ENCODE measurements around the gene CTXND2.

CTXND2 gene

DNA sequence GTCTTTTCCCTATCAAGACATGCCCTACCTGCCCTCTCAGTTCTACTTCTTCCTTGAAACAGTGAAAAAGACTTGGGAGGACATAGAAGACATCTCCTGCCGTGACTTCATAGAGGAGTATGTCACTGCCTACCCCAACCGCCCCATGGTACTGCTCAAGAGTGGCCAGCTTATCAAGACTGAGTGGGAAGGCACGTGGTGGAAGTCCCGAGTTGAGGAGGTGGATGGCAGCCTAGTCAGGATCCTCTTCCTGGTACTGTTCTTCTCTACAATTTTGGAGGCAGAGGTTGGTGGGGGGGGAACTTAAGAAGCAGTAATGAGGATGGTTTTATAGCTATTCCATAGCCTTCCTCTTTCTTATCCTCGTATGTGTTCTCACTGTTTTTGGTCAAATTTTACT is 57.9 kb downstream of the CTXND2 start:
- Histone ChIP-seq H2AFZ (ENCODE audit: low read depth, low read length) (no peak overlapping the region), H3K9me3 (ENCODE audit: low read length) (no peaks in the 10 kb centered on the region), H3K4me3 (ENCODE audit: low read length) (no peak overlapping the region), H3K27me3 (ENCODE audit: insufficient read depth, low read length) (no peaks in the 10 kb centered on the region), H3K36me3 (ENCODE audit: insufficient read depth, low read length) (peaks cover 87% of the 10 kb centered on the region), H3K4me1 (ENCODE audit: insufficient read depth, low read length) (no peaks in the 10 kb centered on the region)

DNA sequence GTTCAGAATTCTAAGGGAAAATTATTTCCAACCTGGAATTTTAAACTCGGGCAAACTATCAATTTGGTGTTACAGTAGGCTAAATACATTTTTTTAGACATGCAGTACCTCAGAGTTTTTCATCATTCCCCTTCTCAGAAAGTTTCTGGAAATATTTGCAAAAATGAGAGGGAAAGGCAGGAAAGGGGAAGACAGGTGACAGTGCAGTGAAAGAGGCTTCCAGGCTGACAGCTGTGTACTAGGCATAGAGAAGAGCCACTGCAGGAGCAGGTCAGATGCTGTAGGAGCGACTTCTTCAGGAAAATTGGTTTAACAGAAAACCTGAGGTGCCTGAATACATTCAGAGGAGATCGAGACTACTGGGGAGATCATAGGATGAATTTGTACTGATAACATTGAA is 67.8 kb downstream of the CTXND2 start:
- Histone ChIP-seq H3K4me3 (ENCODE audit: low read length) (no peak overlapping the region), H3K27me3 (ENCODE audit: insufficient read depth, low read length) (no peaks in the 10 kb centered on the region), H3K4me1 (ENCODE audit: insufficient read depth, low read length) (no peaks in the 10 kb centered on the region), H3K9me3 (ENCODE audit: low read length) (no peaks in the 10 kb centered on the region), H3K36me3 (ENCODE audit: insufficient read depth, low read length) (peaks cover 79% of the 10 kb centered on the region), H2AFZ (ENCODE audit: low read depth, low read length) (no peak overlapping the region)

DNA sequence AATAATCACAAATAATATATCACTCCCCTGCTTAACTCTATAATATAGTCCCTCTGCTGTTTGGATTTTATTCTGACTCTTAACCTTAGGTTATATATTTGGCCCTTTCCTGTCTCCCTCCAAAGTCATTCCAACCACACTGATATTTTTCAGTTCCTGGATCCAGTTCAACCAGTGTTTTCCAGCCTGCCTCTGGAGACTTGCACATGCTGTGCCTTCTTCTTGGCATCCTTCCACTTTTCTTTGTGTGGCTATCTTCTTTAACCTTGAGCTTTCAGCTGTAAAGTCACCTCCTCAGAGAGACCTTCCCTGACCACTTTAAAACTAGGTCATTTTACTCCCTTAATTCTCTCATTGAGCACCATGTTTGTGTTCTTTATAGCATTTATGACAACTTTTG is 68.3 kb downstream of the CTXND2 start:
- Histone ChIP-seq H3K27me3 (ENCODE audit: insufficient read depth, low read length) (no peaks in the 10 kb centered on the region), H2AFZ (ENCODE audit: low read depth, low read length) (no peak overlapping the region), H3K9me3 (ENCODE audit: low read length) (no peaks in the 10 kb centered on the region), H3K4me1 (ENCODE audit: insufficient read depth, low read length) (no peaks in the 10 kb centered on the region), H3K36me3 (ENCODE audit: insufficient read depth, low read length) (peaks cover 77% of the 10 kb centered on the region), H3K4me3 (ENCODE audit: low read length) (no peak overlapping the region)

DNA sequence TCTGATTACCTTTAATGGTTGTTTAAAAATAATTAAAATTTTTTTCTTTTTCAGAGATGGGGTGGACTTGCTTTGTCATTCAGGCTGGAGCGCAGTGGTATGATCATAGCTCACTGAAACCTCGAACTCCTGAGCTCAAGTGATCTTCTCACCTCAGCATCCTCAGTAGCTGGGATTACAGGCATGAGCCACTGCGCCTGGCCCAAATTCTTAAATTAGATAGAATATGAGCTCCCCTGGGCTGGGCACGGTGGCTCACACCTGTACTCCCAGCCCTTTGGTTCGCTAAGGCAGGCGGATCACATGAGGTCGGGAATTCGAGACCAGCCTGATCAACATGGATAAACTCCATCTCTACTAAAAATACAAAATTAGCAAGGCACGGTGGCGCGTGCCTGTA is 70.7 kb downstream of the CTXND2 start:
- Histone ChIP-seq H2AFZ (ENCODE audit: low read depth, low read length) (no peak overlapping the region), H3K4me3 (ENCODE audit: low read length) (no peak overlapping the region), H3K9me3 (ENCODE audit: low read length) (no peaks in the 10 kb centered on the region), H3K36me3 (ENCODE audit: insufficient read depth, low read length) (peaks cover 76% of the 10 kb centered on the region), H3K4me1 (ENCODE audit: insufficient read depth, low read length) (no peaks in the 10 kb centered on the region), H3K27me3 (ENCODE audit: insufficient read depth, low read length) (no peaks in the 10 kb centered on the region)

DNA sequence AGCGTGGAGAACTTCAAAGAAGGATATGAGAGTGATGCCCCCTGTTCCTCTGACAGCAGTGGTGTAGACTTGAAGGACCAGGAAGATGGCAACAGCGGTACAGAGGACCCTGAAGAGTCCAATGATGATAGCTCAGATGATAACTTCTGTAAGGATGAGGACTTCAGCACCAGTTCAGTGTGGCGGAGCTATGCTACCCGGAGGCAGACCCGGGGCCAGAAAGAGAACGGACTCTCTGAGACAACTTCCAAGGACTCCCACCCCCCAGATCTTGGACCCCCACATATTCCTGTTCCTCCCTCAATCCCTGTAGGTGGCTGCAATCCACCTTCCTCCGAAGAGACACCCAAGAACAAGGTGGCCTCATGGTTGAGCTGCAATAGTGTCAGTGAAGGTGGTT is 73.7 kb downstream of the CTXND2 start:
- Histone ChIP-seq H2AFZ (ENCODE audit: low read depth, low read length) (no peak overlapping the region), H3K27me3 (ENCODE audit: insufficient read depth, low read length) (no peaks in the 10 kb centered on the region), H3K4me1 (ENCODE audit: insufficient read depth, low read length) (no peaks in the 10 kb centered on the region), H3K36me3 (ENCODE audit: insufficient read depth, low read length) (peaks cover 81% of the 10 kb centered on the region), H3K9me3 (ENCODE audit: low read length) (no peaks in the 10 kb centered on the region), H3K4me3 (ENCODE audit: low read length) (no peak overlapping the region)

DNA sequence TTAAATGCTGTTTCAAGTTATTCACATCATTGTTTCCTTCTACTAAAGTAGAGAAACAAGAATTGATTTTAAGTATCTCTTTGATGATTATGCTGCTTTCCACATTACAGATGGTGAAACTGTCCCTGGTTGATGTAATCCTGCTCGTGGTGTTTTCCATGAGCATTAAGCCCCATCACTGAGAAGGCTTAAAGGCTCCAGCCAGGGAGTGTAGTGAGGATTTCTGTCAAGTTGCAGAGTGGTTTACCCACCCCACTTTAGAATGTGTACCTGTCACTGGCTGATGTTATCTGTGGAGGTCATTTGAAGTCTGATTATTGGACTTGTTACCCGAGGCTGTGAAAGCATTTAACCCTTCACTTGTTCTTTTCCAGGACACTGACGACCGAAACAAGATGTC is 74.8 kb downstream of the CTXND2 start:
- no peak overlapping the region for H3K4me3 ChIP-seq (ENCODE audit: low read length)
- H3K4me1 ChIP-seq (ENCODE audit: insufficient read depth, low read length) = no peaks in the 10 kb centered on the region
- no peak overlapping the region for H2AFZ ChIP-seq (ENCODE audit: low read depth, low read length)
- H3K36me3 ChIP-seq (ENCODE audit: insufficient read depth, low read length) = peaks cover 85% of the 10 kb centered on the region
- no peaks in the 10 kb centered on the region for H3K9me3 ChIP-seq (ENCODE audit: low read length)
- no peaks in the 10 kb centered on the region for H3K27me3 ChIP-seq (ENCODE audit: insufficient read depth, low read length)

Data from neuron (in vitro differentiated cells).